IMR-90 (cell line): ENCODE measurements around the gene ELFN2. TPM values are rescaled to one million over a fixed set of nuclear protein-coding genes. Genes with fewer than 3 reads are reported as not detected.

Experiments
- ATAC-seq: fragments of 200-7000 bp; cut with Tn5 transposase; 2 replicates; pipeline ENCODE4 v1.9.1; 2020; ENCODE audit warnings: low read depth, mild to moderate bottlenecking, moderate library complexity
- BruUV-seq: library from RNA; stranded (reverse); fragments of 400-500 nt; replicated peaks from 2 replicates; lab custom pipeline; 2021; lab: Mats Ljungman, UMichigan
- CTCF ChIA-PET: fragments of 300-600 bp; formaldehyde crosslinking; extraction: SDS; loops from one replicate; lab custom pipeline; 2021; ENCODE audit warnings: antibody characterized with exemption; lab: Yijun Ruan, JAX
- POLR2A ChIA-PET: fragments of 300-600 bp; sonication (Branson Sonifier 250); formaldehyde crosslinking; loops from one replicate; lab custom pipeline; 2022; ENCODE audit warnings: antibody characterized with exemption; ENCODE audit not compliant: unreplicated experiment; lab: Charles Lee
- DNase-seq: peaks from one replicate; pipeline ENCODE4 v3.0.0; 2013
- H2AFZ ChIP-seq: replicated peaks from 2 replicates; pipeline ENCODE3; 2013; ENCODE audit warnings: low read length, mild to moderate bottlenecking; ENCODE audit not compliant: poor library complexity
- H2AK5ac ChIP-seq: 2 replicates; pipeline ENCODE4 v1.6.1; 2013; ENCODE audit warnings: low read depth, low read length, inconsistent platforms
- H2AK9ac ChIP-seq: replicated peaks from 2 replicates; pipeline ENCODE3; 2013; ENCODE audit warnings: mild to moderate bottlenecking, low read depth, low read length, moderate library complexity; ENCODE audit not compliant: poor library complexity
- H2BK120ac ChIP-seq: 2 replicates; pipeline ENCODE4 v1.6.1; 2013; ENCODE audit warnings: low read depth, low read length, inconsistent platforms
- H2BK15ac ChIP-seq: 3 replicates; pipeline ENCODE4 v1.6.1; 2013; ENCODE audit warnings: low read depth, low read length, inconsistent platforms
- H2BK20ac ChIP-seq: 2 replicates; pipeline ENCODE4 v1.6.1; 2013; ENCODE audit warnings: low read depth, mild to moderate bottlenecking, inconsistent platforms, low read length, moderate library complexity
- H2BK5ac ChIP-seq: 2 replicates; pipeline ENCODE4 v1.6.1; 2013; ENCODE audit warnings: mild to moderate bottlenecking, low read depth, low read length, inconsistent platforms; ENCODE audit not compliant: poor library complexity, severe bottlenecking
- H3K14ac ChIP-seq: replicated peaks from 2 replicates; pipeline ENCODE4 v1.6.1; 2013; ENCODE audit warnings: low read depth, low read length, inconsistent platforms
- H3K18ac ChIP-seq: 2 replicates; pipeline ENCODE4 v1.6.1; 2013; ENCODE audit warnings: low read depth, low read length, control low read depth
- H3K23ac ChIP-seq: 2 replicates; pipeline ENCODE4 v1.6.1; 2013; ENCODE audit warnings: low read depth, low read length, inconsistent platforms
- H3K27ac ChIP-seq: 2 replicates; pipeline ENCODE4 v1.5.1; 2013; ENCODE audit warnings: mild to moderate bottlenecking, control low read depth, low read length; ENCODE audit not compliant: insufficient read depth
- H3K27me3 ChIP-seq: 2 replicates; pipeline ENCODE4 v1.6.1; 2013; ENCODE audit warnings: low read length; ENCODE audit not compliant: control insufficient read depth, insufficient read depth
- H3K36me3 ChIP-seq: 2 replicates; pipeline ENCODE4 v1.6.1; 2013; ENCODE audit warnings: low read length, mixed read lengths; ENCODE audit not compliant: control insufficient read depth, insufficient read depth
- H3K4ac ChIP-seq: 2 replicates; pipeline ENCODE4 v1.6.1; 2013; ENCODE audit warnings: low read depth, low read length, inconsistent platforms
- H3K4me1 ChIP-seq: 2 replicates; pipeline ENCODE4 v1.6.1; 2013; ENCODE audit warnings: low read length, mixed read lengths; ENCODE audit not compliant: control insufficient read depth, insufficient read depth
- H3K4me2 ChIP-seq: 2 replicates; pipeline ENCODE4 v1.6.1; 2013; ENCODE audit warnings: low read depth, mild to moderate bottlenecking, control low read depth, low read length, moderate library complexity
- H3K4me3 ChIP-seq: 2 replicates; pipeline ENCODE4 v1.5.1; 2013; ENCODE audit warnings: low read depth, mild to moderate bottlenecking, control low read depth, low read length, moderate library complexity; ENCODE audit not compliant: insufficient read depth
- H3K56ac ChIP-seq: 2 replicates; pipeline ENCODE4 v1.6.1; 2013; ENCODE audit warnings: low read length, inconsistent platforms; ENCODE audit not compliant: insufficient read depth; ENCODE audit errors: extremely low read depth
- H3K79me1 ChIP-seq, 2 experiments: 2 replicates each; pipeline ENCODE4 v1.6.1; 2013; ENCODE audit warnings: low read length in 2 of 2, inconsistent platforms in 1 of 2, low read depth in 1 of 2
- H3K9ac ChIP-seq: 2 replicates; pipeline ENCODE4 v1.6.1; 2013; ENCODE audit warnings: low read depth, low read length, control low read depth
- H3K9me1 ChIP-seq: 2 replicates; pipeline ENCODE4 v1.6.1; 2013; ENCODE audit warnings: low read length, inconsistent platforms; ENCODE audit not compliant: insufficient read depth
- H3K9me3 ChIP-seq: 2 replicates; pipeline ENCODE4 v1.6.1; 2013; ENCODE audit warnings: low read length; ENCODE audit not compliant: control insufficient read depth, insufficient read depth
- H4K20me1 ChIP-seq: 2 replicates; pipeline ENCODE4 v1.6.1; 2013; ENCODE audit warnings: low read length, inconsistent platforms; ENCODE audit not compliant: insufficient read depth
- H4K5ac ChIP-seq: 2 replicates; pipeline ENCODE4 v1.6.1; 2013; ENCODE audit warnings: mild to moderate bottlenecking, low read depth, low read length, control low read depth
- H4K8ac ChIP-seq, 2 experiments: 2 replicates each; pipeline ENCODE4 v1.6.1; 2013; ENCODE audit warnings: low read depth in 2 of 2, low read length in 2 of 2, control low read depth in 1 of 2, inconsistent platforms in 1 of 2
- H4K91ac ChIP-seq: 2 replicates; pipeline ENCODE4 v1.6.1; 2013; ENCODE audit warnings: low read depth, low read length, inconsistent platforms; ENCODE audit not compliant: insufficient read depth
- BHLHE40 ChIP-seq: fragments of 150-350 bp; IDR thresholded peaks from 2 replicates; pipeline ENCODE4 v1.6.1; 2016; ENCODE audit warnings: mild to moderate bottlenecking, low read depth, low read length
- CEBPB ChIP-seq: IDR thresholded peaks from 2 replicates; pipeline ENCODE4 v1.6.1; 2012; ENCODE audit warnings: low read depth, low read length, improper control_type of control experiment
- CHD1 ChIP-seq: IDR thresholded peaks from 2 replicates; pipeline ENCODE4 v1.6.1; 2012; ENCODE audit warnings: low read depth, low read length, improper control_type of control experiment
- CTCF ChIP-seq: conservative IDR thresholded peaks from 2 replicates; pipeline ENCODE4 v1.5.1; 2012; ENCODE audit warnings: mild to moderate bottlenecking, low read depth, low read length, improper control_type of control experiment
- ELK1 ChIP-seq: fragments of 150-350 bp; IDR thresholded peaks from 2 replicates; pipeline ENCODE4 v1.6.1; 2016; ENCODE audit warnings: low read depth, mild to moderate bottlenecking, low read length, moderate library complexity, borderline replicate concordance
- MAFK ChIP-seq: IDR thresholded peaks from 2 replicates; pipeline ENCODE4 v1.6.1; 2012; ENCODE audit warnings: low read depth, low read length, improper control_type of control experiment
- MAZ ChIP-seq: IDR thresholded peaks from 2 replicates; pipeline ENCODE4 v1.6.1; 2012; ENCODE audit warnings: low read depth, mild to moderate bottlenecking, low read length, improper control_type of control experiment, moderate library complexity, borderline replicate concordance
- MXI1 ChIP-seq: IDR thresholded peaks from 2 replicates; pipeline ENCODE4 v1.6.1; 2012; ENCODE audit warnings: low read depth, mild to moderate bottlenecking, low read length, moderate library complexity, borderline replicate concordance
- POLR2A ChIP-seq: IDR thresholded peaks from 2 replicates; pipeline ENCODE4 v1.6.1; 2012; ENCODE audit warnings: mild to moderate bottlenecking, low read depth, low read length
- RAD21 ChIP-seq: IDR thresholded peaks from 2 replicates; pipeline ENCODE4 v1.6.1; 2012; ENCODE audit warnings: low read length, improper control_type of control experiment
- RCOR1 ChIP-seq: IDR thresholded peaks from 2 replicates; pipeline ENCODE4 v1.6.1; 2012; ENCODE audit warnings: mild to moderate bottlenecking, low read length, improper control_type of control experiment; ENCODE audit not compliant: insufficient replicate concordance
- RFX5 ChIP-seq: IDR thresholded peaks from 2 replicates; pipeline ENCODE4 v1.8.0; 2012; ENCODE audit warnings: low read depth, mild to moderate bottlenecking, low read length, moderate library complexity
- SMC3 ChIP-seq: fragments of 150-350 bp; IDR thresholded peaks from 2 replicates; pipeline ENCODE4 v1.6.1; 2016; ENCODE audit warnings: low read depth, mild to moderate bottlenecking, antibody characterized with exemption, low read length, moderate library complexity
- USF2 ChIP-seq: fragments of 150-350 bp; IDR thresholded peaks from 2 replicates; pipeline ENCODE4 v1.6.1; 2017; ENCODE audit warnings: mild to moderate bottlenecking, antibody characterized with exemption, low read length, low read depth
- WGBS, 2 experiments: methylation state at CpG; one replicate each; pipeline versions ENCODE4 v1.1.5 to v1.1.7; 2013; ENCODE audit warnings: missing lambda C conversion rate in 2 of 2; ENCODE audit not compliant: insufficient read length in 1 of 2; ENCODE audit errors: extremely low coverage in 2 of 2; 5-methylcytosine and 5-hydroxymethylcytosine counted together
- dilution Hi-C: fragments of 300-500 bp; cut with HindIII; formaldehyde crosslinking; loops from one replicate; pipeline ENCODE4 v1.14.3; 2018; ENCODE audit warnings: low sequenced_read_pairs; ENCODE audit not compliant: unreplicated experiment
- in situ Hi-C: fragments of 300-500 bp; cut with MboI; formaldehyde crosslinking; loops from 3 replicates; pipeline ENCODE4 v1.14.3; 2019; ENCODE audit warnings: low sequenced_read_pairs, inconsistent platforms, mixed read lengths
- intact Hi-C: fragments of 100-400 bp; cut with micrococcal nuclease; formaldehyde crosslinking; loops from 2 replicates; pipeline ENCODE4 v1.10.0; 2022
- polyA plus RNA-seq, 3 experiments: library from polyadenylated mRNA; depleted of rRNA; stranded (reverse); fragments of >200 nt; gene quantifications; 2 replicates each; pipeline ENCODE4 v1.2.3, GENCODE V29; 2012; ENCODE audit warnings: low replicate concordance in 1 of 3
- total RNA-seq: library from RNA; depleted of rRNA; stranded (reverse); fragments of >200 nt; gene quantifications from 2 replicates; pipeline ENCODE4 v1.2.3, GENCODE V29; 2012

The ELFN2 gene
- total and polyA plus RNA-seq, 2 of the 4 experiments (the other 2 are of a cell fraction): 0.72 to 5.0 TPM

GRCh38 chr22:37457093-37457893 is 30.0 kb upstream of the ELFN2 start:
- POLR2A ChIA-PET: no interaction called here
- Histone ChIP-seq H3K18ac (no peak overlapping the region), H3K9ac (no peak overlapping the region), H4K91ac (peak overlapping the region; percentile 87), H3K4ac (peak overlapping the region; percentile 57), H3K27ac (no peak overlapping the region; the same call in 1 of the 2 replicates), H3K23ac (no peak overlapping the region), H2BK20ac (peak overlapping the region; percentile 55), H4K5ac (no peak overlapping the region), H4K20me1 (no peaks in the 10 kb centered on the region), H3K27me3 (peaks cover 9% of the 10 kb centered on the region), H4K8ac (no peak overlapping the region; a peak in 1 of 4 replicates), H3K36me3 (no peaks in the 10 kb centered on the region), H3K9me1 (peaks cover 14% of the 10 kb centered on the region), H2AFZ (peak overlapping the region; percentile 60), H3K56ac (no peak overlapping the region), H3K4me1 (peaks cover 17% of the 10 kb centered on the region), H3K79me1 (peaks cover 0 to 3% of the 10 kb centered on the region in 2 experiments; a peak in 1 of 4 replicates), H2BK120ac (peak overlapping the region; percentile 89), H3K9me3 (no peaks in the 10 kb centered on the region), H2AK5ac (peak overlapping the region; percentile 65), H2BK15ac (peak overlapping the region; percentile 63; the same call in 2 of the 3 replicates), H3K4me3 (no peak overlapping the region), H2AK9ac (peak overlapping the region; percentile 74), H3K4me2 (no peak overlapping the region), H3K14ac (no peak overlapping the region), H2BK5ac (no peak overlapping the region)
- dilution Hi-C loops (no loop called here), in situ Hi-C loops (loop anchor here (5.0 kb wide), 1 partner anchor 140 kb away; no protein-coding TSS in a partner anchor), intact Hi-C loops (loop anchor here (1.0 to 5.0 kb wide), 4 partner anchors 140 to 380 kb away; no protein-coding TSS in a partner anchor)
- no CpG with 5 or more reads among the region's 4 CpGs for WGBS, 2 experiments
- CTCF ChIA-PET: interaction anchor here (1.0 to 1.4 kb wide), 3 partner anchors 33 to 144 kb away, joined by 3 read pairs; no protein-coding TSS in a partner anchor
- no TSS peak for BruUV-seq
- DNase-seq: peak; percentile 48
- peak; percentile 73 for ATAC-seq
- TF ChIP-seq MAFK (no peak), RAD21 (peak; percentile 97), MAZ (no peak), CHD1 (no peak), CTCF (peak; percentile 90), RFX5 (no peak), BHLHE40 (no peak), SMC3 (peak; percentile 98), ELK1 (no peak), MXI1 (no peak), POLR2A (no peak), USF2 (no peak), RCOR1 (no peak), CEBPB (no peak)
